Mesenchymal stem cell (in vitro differentiated cells and primary cell): ENCODE results near the gene FUT9.

ENCODE experiments used
- DNase-seq: peaks from one replicate; pipeline ENCODE4 v3.0.0-alpha.2; 2013
- H2AFZ ChIP-seq: one replicate; pipeline ENCODE4 v1.6.1; 2013; ENCODE audit warnings: low read depth, mild to moderate bottlenecking, control low read depth, inconsistent platforms, low read length, moderate library complexity
- H2AK5ac ChIP-seq: 2 replicates; pipeline ENCODE4 v1.6.1; 2013; ENCODE audit warnings: low read length, moderate library complexity, mild to moderate bottlenecking, inconsistent platforms; ENCODE audit not compliant: severe bottlenecking
- H2BK120ac ChIP-seq: one replicate; pipeline ENCODE4 v1.6.1; 2013; ENCODE audit warnings: low read depth, mild to moderate bottlenecking, inconsistent platforms, low read length, moderate library complexity
- H2BK12ac ChIP-seq, 2 experiments: one replicate each; pipeline ENCODE4 v1.6.1; 2013; ENCODE audit warnings: inconsistent platforms in 2 of 2, low read length in 2 of 2, mild to moderate bottlenecking in 2 of 2, moderate library complexity in 2 of 2, control low read depth in 1 of 2
- H2BK15ac ChIP-seq: one replicate; pipeline ENCODE4 v1.6.1; 2013; ENCODE audit warnings: mild to moderate bottlenecking, low read depth, inconsistent platforms; ENCODE audit not compliant: poor library complexity, severe bottlenecking
- H2BK5ac ChIP-seq: 2 replicates; pipeline ENCODE4 v1.6.1; 2013; ENCODE audit warnings: low read depth, mild to moderate bottlenecking, low read length, control low read depth, inconsistent platforms; ENCODE audit not compliant: poor library complexity, severe bottlenecking
- H3K14ac ChIP-seq, 2 experiments: one replicate each; pipeline ENCODE4 v1.6.1; 2013; ENCODE audit warnings: inconsistent platforms in 2 of 2, low read length in 2 of 2, control low read depth in 1 of 2, mild to moderate bottlenecking in 1 of 2, moderate library complexity in 1 of 2
- H3K18ac ChIP-seq, 2 experiments: one replicate each; pipeline ENCODE4 v1.6.1; 2013; ENCODE audit warnings: inconsistent platforms in 2 of 2, low read length in 2 of 2, control low read depth in 1 of 2, low read depth in 1 of 2, mild to moderate bottlenecking in 1 of 2
- H3K23ac ChIP-seq, 2 experiments: one replicate each; pipeline ENCODE4 v1.6.1; 2013; ENCODE audit warnings: inconsistent platforms in 2 of 2, low read length in 2 of 2, mild to moderate bottlenecking in 2 of 2, moderate library complexity in 2 of 2, control low read depth in 1 of 2
- H3K27ac ChIP-seq: 2 replicates; pipeline ENCODE4 v1.5.1; 2013; ENCODE audit warnings: mild to moderate bottlenecking, moderate library complexity, low read length, control low read depth, inconsistent platforms; ENCODE audit not compliant: poor library complexity, severe bottlenecking
- H3K27me3 ChIP-seq, 2 experiments: 2 replicates each; pipeline versions ENCODE4 v1.6.1 to v1.7.0; 2013; ENCODE audit warnings: low read length in 2 of 2, mild to moderate bottlenecking in 2 of 2, moderate library complexity in 2 of 2, control low read depth in 1 of 2, inconsistent platforms in 1 of 2; ENCODE audit not compliant: control insufficient read depth in 1 of 2, insufficient read depth in 1 of 2
- H3K36me3 ChIP-seq, 2 experiments: 2 replicates each; pipeline versions ENCODE4 v1.6.1 to v1.7.0; 2013; ENCODE audit warnings: low read length in 2 of 2, control low read depth in 1 of 2, inconsistent platforms in 1 of 2, low read depth in 1 of 2, mild to moderate bottlenecking in 1 of 2; ENCODE audit not compliant: insufficient read depth in 2 of 2, control insufficient read depth in 1 of 2
- H3K4ac ChIP-seq, 2 experiments: one replicate each; pipeline ENCODE4 v1.6.1; 2013; ENCODE audit warnings: inconsistent platforms in 2 of 2, low read length in 2 of 2, mild to moderate bottlenecking in 2 of 2, moderate library complexity in 2 of 2, control low read depth in 1 of 2, low read depth in 1 of 2
- H3K4me1 ChIP-seq: 2 replicates; pipeline ENCODE4 v1.6.1; 2013; ENCODE audit warnings: low read depth, low read length, control low read depth; ENCODE audit not compliant: control insufficient read depth, insufficient read depth
- H3K4me2 ChIP-seq: 2 replicates; pipeline ENCODE4 v1.6.1; 2013; ENCODE audit warnings: low read length, mild to moderate bottlenecking, inconsistent platforms; ENCODE audit not compliant: poor library complexity, severe bottlenecking
- H3K4me3 ChIP-seq, 2 experiments: 2 replicates each; pipeline versions ENCODE4 v1.5.1 to v1.7.0; 2013; ENCODE audit warnings: low read length in 2 of 2, mild to moderate bottlenecking in 2 of 2, control low read depth in 1 of 2, low read depth in 1 of 2; ENCODE audit not compliant: insufficient read depth in 1 of 2
- H3K79me1 ChIP-seq: replicated peaks from 2 replicates; pipeline ENCODE4 v1.6.1; 2013; ENCODE audit warnings: mild to moderate bottlenecking, control low read depth, low read length, inconsistent platforms; ENCODE audit not compliant: poor library complexity, severe bottlenecking
- H3K9ac ChIP-seq: 2 replicates; pipeline ENCODE4 v1.7.0; 2013; ENCODE audit warnings: mild to moderate bottlenecking, low read length, moderate library complexity
- H3K9me3 ChIP-seq: 2 replicates; pipeline ENCODE4 v1.7.0; 2013; ENCODE audit warnings: mild to moderate bottlenecking, low read length; ENCODE audit not compliant: control insufficient read depth
- H4K8ac ChIP-seq: one replicate; pipeline ENCODE4 v1.6.1; 2013; ENCODE audit warnings: inconsistent platforms, mild to moderate bottlenecking, low read length, moderate library complexity
- H4K91ac ChIP-seq: one replicate; pipeline ENCODE4 v1.6.1; 2013; ENCODE audit warnings: mild to moderate bottlenecking, low read length, inconsistent platforms
- WGBS: methylation state at CpG from one replicate; pipeline ENCODE4 v1.1.7; 2013; ENCODE audit warnings: mixed read lengths; 5-methylcytosine and 5-hydroxymethylcytosine counted together

The FUT9 gene

GRCh38 chr6:96110878-96111277 is 95.1 kb downstream of the FUT9 start:
- H3K4me2 ChIP-seq: no peak overlapping the region
- H2BK12ac ChIP-seq: no peak overlapping the region
- no peak for DNase-seq
- no peak overlapping the region for H2AFZ ChIP-seq
- WGBS: 100% methylated on average over 1 of the region's 2 CpGs
- no peak overlapping the region for H4K8ac ChIP-seq
- H3K18ac ChIP-seq: no peak overlapping the region
- no peaks in the 10 kb centered on the region for H3K79me1 ChIP-seq
- no peaks in the 10 kb centered on the region for H3K4me1 ChIP-seq
- no peak overlapping the region for H3K23ac ChIP-seq
- H3K9me3 ChIP-seq: peaks cover 13% of the 10 kb centered on the region
- no peak overlapping the region for H2BK5ac ChIP-seq
- no peak overlapping the region for H2BK120ac ChIP-seq
- no peak overlapping the region for H3K27ac ChIP-seq
- no peak overlapping the region for H3K4me3 ChIP-seq
- no peak overlapping the region for H3K14ac ChIP-seq
- H2AK5ac ChIP-seq: no peak overlapping the region
- no peaks in the 10 kb centered on the region for H3K36me3 ChIP-seq
- H3K4ac ChIP-seq: no peak overlapping the region
- no peak overlapping the region for H3K9ac ChIP-seq
- H4K91ac ChIP-seq: no peak overlapping the region
- H3K27me3 ChIP-seq: no peaks in the 10 kb centered on the region
- H2BK15ac ChIP-seq: no peak overlapping the region

GRCh38 chr6:96116674-96117073 is 100.9 kb downstream of the FUT9 start:
- no peak overlapping the region for H2BK12ac ChIP-seq
- no peak overlapping the region for H3K23ac ChIP-seq
- H3K4me2 ChIP-seq: no peak overlapping the region
- DNase-seq: no peak
- no peaks in the 10 kb centered on the region for H3K79me1 ChIP-seq
- no CpG with 5 or more reads among the region's 1 CpG for WGBS
- H2BK15ac ChIP-seq: no peak overlapping the region
- no peak overlapping the region for H2AFZ ChIP-seq
- no peak overlapping the region for H3K18ac ChIP-seq
- no peak overlapping the region for H3K14ac ChIP-seq
- no peak overlapping the region for H3K4ac ChIP-seq
- no peak overlapping the region for H4K91ac ChIP-seq
- H3K36me3 ChIP-seq: no peaks in the 10 kb centered on the region
- no peak overlapping the region for H2BK120ac ChIP-seq
- peaks cover 6% of the 10 kb centered on the region for H3K9me3 ChIP-seq
- no peak overlapping the region for H3K4me3 ChIP-seq
- no peak overlapping the region for H2AK5ac ChIP-seq
- H3K9ac ChIP-seq: no peak overlapping the region
- H3K4me1 ChIP-seq: no peaks in the 10 kb centered on the region
- no peaks in the 10 kb centered on the region for H3K27me3 ChIP-seq
- no peak overlapping the region for H3K27ac ChIP-seq
- H2BK5ac ChIP-seq: no peak overlapping the region
- H4K8ac ChIP-seq: no peak overlapping the region

- H4K91ac ChIP-seq: no peak overlapping the region
- H3K9me3 ChIP-seq: peaks cover 7% of the 10 kb centered on the region
- H3K14ac ChIP-seq: no peak overlapping the region
- H3K36me3 ChIP-seq: no peaks in the 10 kb centered on the region
- no peak overlapping the region for H3K27ac ChIP-seq
- no peaks in the 10 kb centered on the region for H3K79me1 ChIP-seq
- H2BK12ac ChIP-seq: no peak overlapping the region
- H3K18ac ChIP-seq: no peak overlapping the region
- H2BK5ac ChIP-seq: no peak overlapping the region
- no peak overlapping the region for H2BK120ac ChIP-seq
- WGBS: no CpG with 5 or more reads among the region's 1 CpG
- no peak overlapping the region for H3K23ac ChIP-seq
- H3K4me1 ChIP-seq: no peaks in the 10 kb centered on the region
- no peak overlapping the region for H3K4me2 ChIP-seq
- no peak overlapping the region for H2AFZ ChIP-seq
- no peaks in the 10 kb centered on the region for H3K27me3 ChIP-seq
- no peak overlapping the region for H2BK15ac ChIP-seq
- no peak overlapping the region for H4K8ac ChIP-seq
- H3K4me3 ChIP-seq: no peak overlapping the region
- DNase-seq: no peak
- no peak overlapping the region for H2AK5ac ChIP-seq
- H3K4ac ChIP-seq: no peak overlapping the region
- H3K9ac ChIP-seq: no peak overlapping the region
Measured at GRCh38 chr6:96124778-96125177, 109.0 kb downstream of the FUT9 start.

- 88% methylated on average over 2 of the region's 2 CpGs for WGBS
- no peak overlapping the region for H2AK5ac ChIP-seq
- no peak overlapping the region for H3K27ac ChIP-seq
- no peak for DNase-seq
- peaks cover 4% of the 10 kb centered on the region for H3K9me3 ChIP-seq
- no peak overlapping the region for H2BK120ac ChIP-seq
- no peak overlapping the region for H3K23ac ChIP-seq
- H3K4ac ChIP-seq: no peak overlapping the region
- H2BK12ac ChIP-seq: no peak overlapping the region
- no peaks in the 10 kb centered on the region for H3K27me3 ChIP-seq
- no peaks in the 10 kb centered on the region for H3K36me3 ChIP-seq
- H2BK15ac ChIP-seq: no peak overlapping the region
- H3K4me1 ChIP-seq: no peaks in the 10 kb centered on the region
- no peak overlapping the region for H3K4me2 ChIP-seq
- no peaks in the 10 kb centered on the region for H3K79me1 ChIP-seq
- no peak overlapping the region for H2BK5ac ChIP-seq
- no peak overlapping the region for H4K91ac ChIP-seq
- H3K4me3 ChIP-seq: no peak overlapping the region
- H2AFZ ChIP-seq: no peak overlapping the region
- H3K18ac ChIP-seq: no peak overlapping the region
- H4K8ac ChIP-seq: no peak overlapping the region
- no peak overlapping the region for H3K14ac ChIP-seq
- H3K9ac ChIP-seq: no peak overlapping the region
Measured at GRCh38 chr6:96138406-96138805, 122.6 kb downstream of the FUT9 start.
